Fibroblast of pulmonary artery (primary cell): Measurements from ENCODE around the gene RAP1GAP2.

Experiments used
- DNase-seq: peaks from one replicate; pipeline ENCODE4 v3.0.0-alpha.2; 2010; ENCODE audit warnings: low read depth
- H3K4me3 ChIP-seq: replicated peaks from 2 replicates; pipeline ENCODE4 v1.5.1; 2011; ENCODE audit warnings: low read depth, mild to moderate bottlenecking, control low read depth, low read length, moderate library complexity
- CTCF ChIP-seq: IDR thresholded peaks from 2 replicates; pipeline ENCODE4 v1.5.1; 2011; ENCODE audit warnings: mild to moderate bottlenecking, control low read depth, low read length, inconsistent platforms; ENCODE audit errors: missing control alignments

The RAP1GAP2 gene

GRCh38 chr17:2860045-2860444, 63.8 kb downstream of the RAP1GAP2 start:
- no peak for DNase-seq
- no peak overlapping the region for H3K4me3 ChIP-seq
- no peak for TF ChIP-seq CTCF

GRCh38 chr17:2860883-2861282, 64.6 kb downstream of the RAP1GAP2 start:
- H3K4me3 ChIP-seq = no peak overlapping the region
- no peak for TF ChIP-seq CTCF
- no peak for DNase-seq

GRCh38 chr17:2862197-2862596, 66.0 kb downstream of the RAP1GAP2 start:
- DNase-seq = no peak
- no peak overlapping the region for H3K4me3 ChIP-seq
- no peak for TF ChIP-seq CTCF

GRCh38 chr17:2863204-2863603, 67.0 kb downstream of the RAP1GAP2 start:
- H3K4me3 ChIP-seq = no peak overlapping the region

GRCh38 chr17:2865228-2865627, 69.0 kb downstream of the RAP1GAP2 start:
- TF ChIP-seq CTCF = no peak
- DNase-seq = no peak
- H3K4me3 ChIP-seq = no peak overlapping the region

More at GRCh38 chr17:2863204-2863603, 67.0 kb downstream of the RAP1GAP2 start:
- no peak for TF ChIP-seq CTCF
- DNase-seq = no peak

- peak; percentile 19 for TF ChIP-seq CTCF
- DNase-seq = peak; percentile 49
- H3K4me3 ChIP-seq = no peak overlapping the region
Observed at GRCh38 chr17:2867441-2868424, 71.5 kb downstream of the RAP1GAP2 start.
